HepG2 (cell line): ENCODE measurements around the gene SPACDR. TPM values are rescaled to one million over a fixed set of nuclear protein-coding genes. Genes with fewer than 3 reads are reported as not detected.
A peak's percentile ranks its signal among the peaks of the same experiment; 100 is the strongest.

Experiments used
- CCAR2 ChIP-seq: fragments of 200-400 bp; formaldehyde crosslinking; optimal IDR thresholded peaks from 2 replicates; pipeline ENCODE3; 2018; ENCODE audit warnings: low read depth, mild to moderate bottlenecking, low read length, moderate library complexity
- FOXK1 ChIP-seq: sonication (generic); formaldehyde crosslinking; IDR thresholded peaks from 2 replicates; pipeline ENCODE4 v1.4.0; 2020; ENCODE audit warnings: low read depth, missing genetic modification reagents, borderline replicate concordance
- PHF21A ChIP-seq: sonication (generic); formaldehyde crosslinking; IDR thresholded peaks from 2 replicates; pipeline ENCODE4 v1.5.0; 2020; ENCODE audit warnings: mild to moderate bottlenecking, missing genetic modification reagents
- ZNF431 ChIP-seq: sonication (generic); formaldehyde crosslinking; IDR thresholded peaks from 2 replicates; pipeline ENCODE4 v1.9.0; 2022; ENCODE audit warnings: missing genetic modification reagents, low read depth, mild to moderate bottlenecking, borderline replicate concordance
- ZNF670 ChIP-seq: sonication (generic); formaldehyde crosslinking; IDR thresholded peaks from 2 replicates; pipeline ENCODE4 v1.8.0; 2022; ENCODE audit warnings: mild to moderate bottlenecking, missing genetic modification reagents, borderline replicate concordance
- ZNF687 ChIP-seq: sonication (generic); formaldehyde crosslinking; IDR thresholded peaks from 2 replicates; pipeline ENCODE4 v1.5.1; 2020; ENCODE audit warnings: mild to moderate bottlenecking, missing genetic modification reagents, moderate library complexity
- ZNF709 ChIP-seq: sonication (generic); formaldehyde crosslinking; IDR thresholded peaks from 2 replicates; pipeline ENCODE4 v1.5.0; 2020; ENCODE audit warnings: mild to moderate bottlenecking, missing genetic modification reagents
- ZNF781 ChIP-seq: sonication (generic); formaldehyde crosslinking; IDR thresholded peaks from 2 replicates; pipeline ENCODE4 v1.5.1; 2020; ENCODE audit warnings: borderline replicate concordance, mild to moderate bottlenecking, missing genetic modification reagents; ENCODE audit errors: not compliant biosample characterization
- ZNF788 ChIP-seq: sonication (generic); formaldehyde crosslinking; IDR thresholded peaks from 2 replicates; pipeline ENCODE4 v1.5.0; 2020; ENCODE audit warnings: mild to moderate bottlenecking, missing genetic modification reagents, borderline replicate concordance
- ZUFSP ChIP-seq: sonication (generic); formaldehyde crosslinking; IDR thresholded peaks from 2 replicates; pipeline ENCODE4 v1.9.0; 2021; ENCODE audit warnings: missing genetic modification reagents, mild to moderate bottlenecking, borderline replicate concordance
- ZZZ3 ChIP-seq: sonication (generic); formaldehyde crosslinking; IDR thresholded peaks from 2 replicates; pipeline ENCODE4 v1.4.0; 2020; ENCODE audit warnings: missing genetic modification reagents, mild to moderate bottlenecking, borderline replicate concordance
- polyA plus RNA-seq, 8 experiments: library from polyadenylated mRNA; depleted of rRNA in 3 of 8; stranded (reverse) in 7 of 8; unstranded in 1 of 8; fragments of >200 nt; fragmentation: Illumina TruSeq in 4 of 8; extraction: Trizol in 4 of 8; gene quantifications; 2 replicates each; pipeline versions ENCODE4 v1.2.1 to v1.2.3, GENCODE V29; 2011 to 2016; ENCODE audit warnings: low read depth in 4 of 8, missing spikeins in 1 of 8, mixed read lengths in 1 of 8; ENCODE audit not compliant: insufficient read depth in 1 of 8
- total RNA-seq, 5 experiments: library from RNA; depleted of rRNA; stranded (reverse); fragments of >200 nt; fragmentation: Illumina TruSeq; extraction: Trizol; gene quantifications; 2 replicates each; pipeline ENCODE4 v1.2.3, GENCODE V29; 2016; ENCODE audit warnings: low read depth in 1 of 5
- TF ChIP-seq, protein P1 (sequence below): sonication (generic); formaldehyde crosslinking; IDR thresholded peaks from 2 replicates; pipeline ENCODE4 v1.4.0; 2020; ENCODE audit warnings: mild to moderate bottlenecking, missing genetic modification reagents

The SPACDR gene
- total and polyA plus RNA-seq, 2 of the 13 experiments (the other 11 are each of a cell fraction or from before 2014, with no cell fraction given), result 0.41 TPM; not detected in 1

DNA sequence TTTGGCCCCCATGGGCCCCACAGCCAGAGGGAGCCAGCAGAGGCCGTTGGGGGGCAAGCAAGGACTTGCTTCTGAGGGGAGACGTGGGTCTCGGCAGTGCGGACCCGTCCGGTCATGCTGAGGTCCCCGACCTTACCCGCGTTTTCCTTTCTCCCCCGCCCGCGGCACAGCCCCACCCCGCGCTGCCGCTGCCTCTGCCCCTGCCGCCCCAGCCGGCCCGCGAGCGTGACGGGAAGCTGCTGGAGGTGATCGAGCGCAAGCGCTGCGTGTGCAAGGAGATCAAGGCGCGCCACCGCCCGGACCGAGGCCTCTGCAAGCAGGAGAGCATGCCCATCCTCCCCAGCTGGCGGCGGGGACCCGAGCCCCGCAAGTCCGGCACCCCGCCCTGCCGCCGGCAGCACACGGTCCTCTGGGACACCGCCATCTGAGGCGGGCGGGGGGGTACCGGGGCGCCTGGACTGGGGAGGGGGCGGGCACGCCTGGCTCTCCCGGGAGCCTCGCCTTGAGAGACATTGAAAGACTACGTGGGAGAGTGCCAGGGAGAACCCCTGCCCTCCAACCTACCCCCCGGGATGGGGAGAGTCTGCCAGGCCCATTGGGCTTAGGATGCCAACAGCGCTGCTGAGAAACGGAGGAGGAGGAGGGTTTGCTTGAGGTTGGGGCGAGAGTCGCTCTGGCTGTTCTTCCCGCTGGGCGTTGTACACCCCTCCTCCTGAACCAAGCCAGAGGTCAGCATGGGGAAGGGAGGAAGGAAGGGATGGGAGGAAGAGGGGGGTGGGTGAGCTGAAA lies 29.6 kb upstream of the SPACDR start (continued):
- TF ChIP-seq, protein P1, sequence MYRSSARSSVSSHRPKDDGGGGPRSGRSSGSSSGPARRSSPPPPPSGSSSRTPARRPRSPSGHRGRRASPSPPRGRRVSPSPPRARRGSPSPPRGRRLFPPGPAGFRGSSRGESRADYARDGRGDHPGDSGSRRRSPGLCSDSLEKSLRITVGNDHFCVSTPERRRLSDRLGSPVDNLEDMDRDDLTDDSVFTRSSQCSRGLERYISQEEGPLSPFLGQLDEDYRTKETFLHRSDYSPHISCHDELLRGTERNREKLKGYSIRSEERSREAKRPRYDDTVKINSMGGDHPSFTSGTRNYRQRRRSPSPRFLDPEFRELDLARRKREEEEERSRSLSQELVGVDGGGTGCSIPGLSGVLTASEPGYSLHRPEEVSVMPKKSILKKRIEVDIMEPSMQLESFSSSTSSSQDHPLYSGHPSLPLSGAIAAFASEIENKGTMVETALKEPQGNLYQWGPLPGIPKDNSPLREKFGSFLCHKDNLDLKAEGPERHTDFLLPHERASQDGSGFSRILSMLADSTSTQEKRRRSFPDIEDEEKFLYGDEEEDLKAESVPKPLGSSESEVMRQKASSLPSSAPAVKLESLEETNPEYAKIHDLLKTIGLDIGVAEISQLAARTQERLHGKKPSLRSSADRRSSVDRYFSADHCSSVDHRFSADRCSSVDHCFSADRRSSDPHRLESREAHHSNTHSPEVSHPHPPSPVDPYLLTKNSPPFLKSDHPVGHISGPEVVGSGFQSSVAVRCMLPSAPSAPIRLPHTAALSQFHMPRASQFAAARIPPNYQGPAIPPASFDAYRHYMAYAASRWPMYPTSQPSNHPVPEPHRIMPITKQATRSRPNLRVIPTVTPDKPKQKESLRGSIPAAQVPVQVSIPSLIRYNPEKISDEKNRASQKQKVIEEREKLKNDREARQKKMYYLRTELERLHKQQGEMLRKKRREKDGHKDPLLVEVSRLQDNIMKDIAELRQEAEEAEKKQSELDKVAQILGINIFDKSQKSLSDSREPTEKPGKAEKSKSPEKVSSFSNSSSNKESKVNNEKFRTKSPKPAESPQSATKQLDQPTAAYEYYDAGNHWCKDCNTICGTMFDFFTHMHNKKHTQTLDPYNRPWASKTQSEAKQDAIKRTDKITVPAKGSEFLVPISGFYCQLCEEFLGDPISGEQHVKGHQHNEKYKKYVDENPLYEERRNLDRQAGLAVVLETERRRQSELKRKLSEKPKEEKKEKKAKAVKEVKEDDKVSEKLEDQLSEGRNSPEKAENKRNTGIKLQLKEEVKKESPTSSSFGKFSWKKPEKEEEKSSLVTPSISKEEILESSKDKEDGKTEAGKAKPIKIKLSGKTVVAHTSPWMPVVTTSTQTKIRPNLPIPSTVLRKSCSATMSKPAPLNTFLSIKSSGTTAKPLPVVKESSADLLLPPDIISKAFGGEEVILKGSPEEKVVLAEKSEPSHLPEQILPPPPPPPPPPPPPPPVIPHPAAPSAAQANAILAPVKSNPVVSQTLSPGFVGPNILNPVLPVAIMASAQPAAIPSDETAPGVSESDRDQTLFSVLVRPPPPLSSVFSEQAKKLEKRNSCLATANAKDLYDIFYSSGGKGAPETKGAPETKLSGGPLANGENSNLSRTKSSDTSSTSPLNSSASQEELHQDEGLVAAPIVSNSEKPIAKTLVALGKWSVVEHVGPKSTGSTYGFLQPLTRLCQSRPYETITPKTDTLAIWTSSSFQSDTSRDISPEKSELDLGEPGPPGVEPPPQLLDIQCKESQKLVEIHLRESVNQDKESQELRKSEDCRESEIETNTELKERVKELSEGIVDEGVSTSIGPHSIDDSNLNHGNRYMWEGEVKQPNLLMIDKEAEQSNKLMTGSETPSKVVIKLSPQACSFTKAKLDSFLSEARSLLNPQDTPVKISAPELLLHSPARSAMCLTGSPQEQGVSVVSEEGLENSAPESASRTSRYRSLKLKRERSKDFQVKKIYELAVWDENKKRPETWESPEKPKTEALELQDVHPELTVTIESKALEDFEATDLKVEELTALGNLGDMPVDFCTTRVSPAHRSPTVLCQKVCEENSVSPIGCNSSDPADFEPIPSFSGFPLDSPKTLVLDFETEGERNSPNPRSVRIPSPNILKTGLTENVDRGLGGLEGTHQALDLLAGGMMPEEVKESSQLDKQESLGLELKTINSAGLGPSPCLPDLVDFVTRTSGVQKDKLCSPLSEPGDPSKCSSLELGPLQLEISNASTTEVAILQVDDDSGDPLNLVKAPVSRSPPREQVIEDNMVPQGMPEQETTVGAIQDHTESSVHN, result no peak
- TF ChIP-seq PHF21A (no peak), CCAR2 (no peak), ZNF431 (CRISPR knock-in tag) (no peak), ZNF781 (CRISPR knock-in tag) (no peak), ZNF709 (CRISPR knock-in tag) (no peak), ZZZ3 (CRISPR knock-in tag) (no peak), FOXK1 (CRISPR knock-in tag) (no peak), ZNF670 (CRISPR knock-in tag) (no peak), ZNF687 (CRISPR knock-in tag) (peak; percentile 91), ZNF788 (CRISPR knock-in tag) (no peak), ZUFSP (CRISPR knock-in tag) (no peak)
